GM12892 (cell line): ENCODE data around the gene ERBB4.

Source experiments
- POLR2A ChIP-seq: IDR thresholded peaks from 2 replicates; pipeline ENCODE4 v1.6.1; 2011; ENCODE audit warnings: low read depth, low read length, control low read depth
- POLR2AphosphoS5 ChIP-seq: IDR thresholded peaks from 2 replicates; pipeline ENCODE4 v1.6.1; 2011; ENCODE audit warnings: low read depth, low read length, control low read depth
- TAF1 ChIP-seq: IDR thresholded peaks from 2 replicates; pipeline ENCODE4 v1.6.1; 2011; ENCODE audit warnings: low read depth, mild to moderate bottlenecking, control low read depth, low read length, borderline replicate concordance

GRCh38 chr2:212294816-212295215 is 243.8 kb downstream of the ERBB4 start:
- TF ChIP-seq POLR2A (no peak), POLR2AphosphoS5 (no peak), TAF1 (no peak)
